PC-3 (cell line): ENCODE results near the gene MACROD2. TPM values are rescaled to one million over a fixed set of nuclear protein-coding genes. Genes with fewer than 3 reads are reported as not detected.
A peak's percentile ranks its signal among the peaks of the same experiment; 100 is the strongest.

Experiments used
- ATAC-seq: fragments of 200-7000 bp; cut with Tn5 transposase; 2 replicates; pipeline ENCODE4 v1.9.1; 2020; ENCODE audit warnings: mild to moderate bottlenecking, moderate library complexity
- BruUV-seq: library from RNA; stranded (reverse); fragments of 400-500 nt; replicated peaks from 2 replicates; lab custom pipeline; 2021; lab: Mats Ljungman, UMichigan
- CTCF ChIA-PET: fragments of 300-600 bp; sonication (Branson Sonifier 250); formaldehyde crosslinking; loops from one replicate; lab custom pipeline; 2022; ENCODE audit warnings: antibody characterized with exemption; lab: Charles Lee
- POLR2A ChIA-PET: fragments of 300-600 bp; sonication (Branson Sonifier 250); formaldehyde crosslinking; loops from one replicate; lab custom pipeline; 2022; ENCODE audit warnings: antibody characterized with exemption; ENCODE audit not compliant: unreplicated experiment; lab: Charles Lee
- DNase-seq: peaks from one replicate; pipeline ENCODE4 v3.0.0-alpha.2; 2015
- H2AFZ ChIP-seq: fragments of 300-600 bp; sonication (generic); 2 replicates; pipeline ENCODE4 v1.6.0; 2016; ENCODE audit warnings: antibody characterized with exemption, low read length
- H3F3A ChIP-seq: fragments of 300-600 bp; sonication (generic); one replicate; pipeline ENCODE4 v1.6.0; 2017; ENCODE audit warnings: antibody characterized with exemption, low read length, control low read depth, mild to moderate bottlenecking; ENCODE audit not compliant: unreplicated experiment
- H3K27ac ChIP-seq: fragments of 300-600 bp; sonication (generic); 2 replicates; pipeline ENCODE4 v1.5.1; 2016; ENCODE audit warnings: mild to moderate bottlenecking, low read length
- H3K27me3 ChIP-seq: fragments of 300-600 bp; sonication (generic); 2 replicates; pipeline ENCODE4 v1.6.1; 2016; ENCODE audit warnings: low read length, mixed read lengths
- H3K36me3 ChIP-seq: fragments of 300-600 bp; sonication (generic); 2 replicates; pipeline ENCODE4 v1.6.1; 2016; ENCODE audit warnings: low read depth, mixed run types, low read length, mixed read lengths
- H3K4me1 ChIP-seq: fragments of 300-600 bp; sonication (generic); 2 replicates; pipeline ENCODE4 v1.5.1; 2016; ENCODE audit warnings: low read length; ENCODE audit not compliant: insufficient read depth
- H3K4me2 ChIP-seq: fragments of 300-600 bp; sonication (generic); 2 replicates; pipeline ENCODE4 v1.6.0; 2016; ENCODE audit warnings: low read length
- H3K4me3 ChIP-seq: fragments of 300-600 bp; sonication (generic); 2 replicates; pipeline ENCODE4 v1.5.1; 2016; ENCODE audit warnings: mild to moderate bottlenecking, low read length, mixed read lengths
- H3K79me2 ChIP-seq: fragments of 300-600 bp; sonication (generic); 2 replicates; pipeline ENCODE4 v1.6.1; 2017; ENCODE audit warnings: low read length, mixed read lengths
- H3K9ac ChIP-seq: fragments of 300-600 bp; sonication (generic); 2 replicates; pipeline ENCODE4 v1.6.0; 2016; ENCODE audit warnings: mild to moderate bottlenecking, low read length
- H3K9me2 ChIP-seq: fragments of 300-600 bp; sonication (generic); replicated peaks from 2 replicates; pipeline ENCODE4 v1.6.1; 2016; ENCODE audit warnings: mixed run types, low read length, mixed read lengths
- H3K9me3 ChIP-seq: fragments of 300-600 bp; sonication (generic); 2 replicates; pipeline ENCODE4 v1.6.1; 2016; ENCODE audit warnings: low read length, mixed read lengths
- H4K20me1 ChIP-seq: fragments of 300-600 bp; sonication (generic); 2 replicates; pipeline ENCODE4 v1.6.1; 2016; ENCODE audit warnings: low read length, mixed read lengths
- EZH2 ChIP-seq: fragments of 300-600 bp; sonication (generic); IDR thresholded peaks from one replicate; pipeline ENCODE4 v1.6.1; 2017; ENCODE audit warnings: antibody characterized with exemption, mild to moderate bottlenecking, low read length; ENCODE audit not compliant: unreplicated experiment
- EZH2phosphoT487 ChIP-seq: fragments of 300-600 bp; sonication (generic); IDR thresholded peaks from 2 replicates; pipeline ENCODE4 v1.6.1; 2018; ENCODE audit warnings: mild to moderate bottlenecking, antibody characterized with exemption, low read length, borderline replicate concordance
- intact Hi-C: fragments of 100-400 bp; cut with micrococcal nuclease; formaldehyde crosslinking; loops from 2 replicates; pipeline ENCODE4 v1.9.0; 2023
- total RNA-seq: library from RNA; depleted of rRNA; stranded (reverse); fragments of >200 nt; gene quantifications from 2 replicates; pipeline ENCODE4 v1.2.3, GENCODE V29; 2014
- TF ChIP-seq, protein P1 (sequence below): fragments of 300-600 bp; sonication (generic); conservative IDR thresholded peaks from 2 replicates; pipeline ENCODE4 v1.5.1; 2017; ENCODE audit warnings: antibody characterized with exemption, low read depth, mild to moderate bottlenecking, low read length

MACROD2 gene
- total RNA-seq, 1 experiment from 2014 or later = 3.1 TPM

- no peak overlapping the region for H3K4me2 ChIP-seq
- no peaks in the 10 kb centered on the region for H3F3A ChIP-seq
- no peak for TF ChIP-seq EZH2phosphoT487
- TF ChIP-seq EZH2 = no peak
- TF ChIP-seq, protein P1, sequence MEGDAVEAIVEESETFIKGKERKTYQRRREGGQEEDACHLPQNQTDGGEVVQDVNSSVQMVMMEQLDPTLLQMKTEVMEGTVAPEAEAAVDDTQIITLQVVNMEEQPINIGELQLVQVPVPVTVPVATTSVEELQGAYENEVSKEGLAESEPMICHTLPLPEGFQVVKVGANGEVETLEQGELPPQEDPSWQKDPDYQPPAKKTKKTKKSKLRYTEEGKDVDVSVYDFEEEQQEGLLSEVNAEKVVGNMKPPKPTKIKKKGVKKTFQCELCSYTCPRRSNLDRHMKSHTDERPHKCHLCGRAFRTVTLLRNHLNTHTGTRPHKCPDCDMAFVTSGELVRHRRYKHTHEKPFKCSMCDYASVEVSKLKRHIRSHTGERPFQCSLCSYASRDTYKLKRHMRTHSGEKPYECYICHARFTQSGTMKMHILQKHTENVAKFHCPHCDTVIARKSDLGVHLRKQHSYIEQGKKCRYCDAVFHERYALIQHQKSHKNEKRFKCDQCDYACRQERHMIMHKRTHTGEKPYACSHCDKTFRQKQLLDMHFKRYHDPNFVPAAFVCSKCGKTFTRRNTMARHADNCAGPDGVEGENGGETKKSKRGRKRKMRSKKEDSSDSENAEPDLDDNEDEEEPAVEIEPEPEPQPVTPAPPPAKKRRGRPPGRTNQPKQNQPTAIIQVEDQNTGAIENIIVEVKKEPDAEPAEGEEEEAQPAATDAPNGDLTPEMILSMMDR = no peak
- H3K4me3 ChIP-seq = no peak overlapping the region
- H3K36me3 ChIP-seq = no peaks in the 10 kb centered on the region
- no peaks in the 10 kb centered on the region for H3K79me2 ChIP-seq
- POLR2A ChIA-PET = no interaction called here
- ATAC-seq = no peak
- H3K9ac ChIP-seq = no peak overlapping the region
- no peak for DNase-seq
- H3K9me2 ChIP-seq = no peaks in the 10 kb centered on the region
- no peaks in the 10 kb centered on the region for H3K27me3 ChIP-seq
- no peak overlapping the region for H3K27ac ChIP-seq
- intact Hi-C loops = no loop called here
- peaks cover 18% of the 10 kb centered on the region for H3K4me1 ChIP-seq
- H2AFZ ChIP-seq = no peak overlapping the region
- H3K9me3 ChIP-seq = no peaks in the 10 kb centered on the region
- H4K20me1 ChIP-seq = no peaks in the 10 kb centered on the region
- BruUV-seq = no TSS peak
- CTCF ChIA-PET = no interaction called here
Measured at GRCh38 chr20:14916360-14916920, 921.1 kb downstream of the MACROD2 start.

DNA sequence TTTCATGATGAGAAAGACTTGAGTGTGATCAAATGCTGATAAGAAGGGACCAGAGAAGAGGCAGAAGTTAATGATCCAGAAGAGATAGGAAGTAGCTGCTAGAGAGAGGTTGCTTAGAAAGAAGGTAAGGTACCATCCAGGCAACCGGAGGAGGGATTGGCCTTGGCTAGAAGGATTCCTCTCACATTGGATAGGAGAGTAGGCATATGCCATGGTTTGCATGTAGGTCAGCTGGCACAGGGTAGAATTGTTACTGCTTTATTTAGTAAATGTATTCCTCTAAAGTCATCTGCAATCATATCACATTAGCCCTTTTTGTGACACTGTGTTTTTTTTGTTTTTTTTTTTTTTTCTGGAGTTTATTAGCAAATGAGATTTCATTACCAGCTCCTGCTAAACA is 923.0 kb downstream of the MACROD2 start:
- TF ChIP-seq EZH2 = no peak
- no peak for TF ChIP-seq EZH2phosphoT487
- TF ChIP-seq, protein P1 = no peak
- Histone ChIP-seq H3K9me2 (no peaks in the 10 kb centered on the region), H3K4me3 (no peak overlapping the region), H3K79me2 (no peaks in the 10 kb centered on the region), H2AFZ (no peak overlapping the region), H3K4me2 (no peak overlapping the region), H3K4me1 (peaks cover 24% of the 10 kb centered on the region), H3K27ac (no peak overlapping the region), H3K9ac (no peak overlapping the region), H3K9me3 (no peaks in the 10 kb centered on the region), H3K36me3 (no peaks in the 10 kb centered on the region), H3F3A (no peaks in the 10 kb centered on the region), H4K20me1 (no peaks in the 10 kb centered on the region), H3K27me3 (no peaks in the 10 kb centered on the region)
- CTCF ChIA-PET = no interaction called here
- intact Hi-C loops = no loop called here
- ATAC-seq = no peak
- BruUV-seq = no TSS peak
- POLR2A ChIA-PET = no interaction called here
- DNase-seq = no peak

DNA sequence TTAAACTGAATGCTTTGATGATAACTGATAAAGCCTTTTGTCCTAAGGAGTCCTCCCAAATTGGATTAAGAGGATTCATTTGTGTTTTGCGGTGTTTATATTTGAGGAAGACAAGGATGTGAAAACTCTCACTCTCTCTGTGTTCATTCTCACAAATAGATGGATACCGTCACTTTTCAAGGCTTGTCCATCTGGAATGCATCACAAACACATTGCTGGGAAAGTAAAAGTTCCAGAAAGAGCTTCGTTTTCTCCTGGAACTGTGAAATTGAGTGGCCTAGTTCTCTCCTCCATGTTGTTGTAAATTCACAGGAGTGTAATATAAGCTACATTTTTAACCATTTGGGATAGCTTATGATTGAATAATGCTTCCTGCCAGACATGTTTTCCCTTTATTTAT is 923.7 kb downstream of the MACROD2 start:
- Histone ChIP-seq H3K4me3 (no peak overlapping the region), H3K9ac (no peak overlapping the region), H3K79me2 (no peaks in the 10 kb centered on the region), H3K4me1 (peaks cover 24% of the 10 kb centered on the region), H3K27me3 (no peaks in the 10 kb centered on the region), H3K36me3 (no peaks in the 10 kb centered on the region), H3K27ac (no peak overlapping the region), H3K9me2 (no peaks in the 10 kb centered on the region), H4K20me1 (no peaks in the 10 kb centered on the region), H3K9me3 (no peaks in the 10 kb centered on the region), H2AFZ (peak overlapping the region; percentile 65), H3F3A (no peaks in the 10 kb centered on the region), H3K4me2 (no peak overlapping the region)
- TF ChIP-seq EZH2phosphoT487 = no peak
- TF ChIP-seq EZH2 = no peak
- TF ChIP-seq, protein P1 = no peak
- no TSS peak for BruUV-seq
- ATAC-seq (no peak), DNase-seq (no peak)
- POLR2A ChIA-PET = no interaction called here
- intact Hi-C loops = no loop called here
- CTCF ChIA-PET = no interaction called here
